Measurements from ENCODE around the gene TULP1. TPM values are rescaled to one million over a fixed set of nuclear protein-coding genes. Genes with fewer than 3 reads are reported as not detected.

TULP1 gene
- total and polyA plus RNA-seq, 8 donors = 5.4 to 11.9 (median 7.7) TPM; not detected in 2

GRCh38 chr6:35496036-35496840 is 16.5 kb downstream of the TULP1 start:
- TF ChIP-seq, protein P1, sequence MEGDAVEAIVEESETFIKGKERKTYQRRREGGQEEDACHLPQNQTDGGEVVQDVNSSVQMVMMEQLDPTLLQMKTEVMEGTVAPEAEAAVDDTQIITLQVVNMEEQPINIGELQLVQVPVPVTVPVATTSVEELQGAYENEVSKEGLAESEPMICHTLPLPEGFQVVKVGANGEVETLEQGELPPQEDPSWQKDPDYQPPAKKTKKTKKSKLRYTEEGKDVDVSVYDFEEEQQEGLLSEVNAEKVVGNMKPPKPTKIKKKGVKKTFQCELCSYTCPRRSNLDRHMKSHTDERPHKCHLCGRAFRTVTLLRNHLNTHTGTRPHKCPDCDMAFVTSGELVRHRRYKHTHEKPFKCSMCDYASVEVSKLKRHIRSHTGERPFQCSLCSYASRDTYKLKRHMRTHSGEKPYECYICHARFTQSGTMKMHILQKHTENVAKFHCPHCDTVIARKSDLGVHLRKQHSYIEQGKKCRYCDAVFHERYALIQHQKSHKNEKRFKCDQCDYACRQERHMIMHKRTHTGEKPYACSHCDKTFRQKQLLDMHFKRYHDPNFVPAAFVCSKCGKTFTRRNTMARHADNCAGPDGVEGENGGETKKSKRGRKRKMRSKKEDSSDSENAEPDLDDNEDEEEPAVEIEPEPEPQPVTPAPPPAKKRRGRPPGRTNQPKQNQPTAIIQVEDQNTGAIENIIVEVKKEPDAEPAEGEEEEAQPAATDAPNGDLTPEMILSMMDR (IDR thresholded peaks at IDR 0.05) = no peak
- peak in 1 of 4 donors; percentile 41 for DNase-seq
- H3K9me3 ChIP-seq = no peaks in the 10 kb centered on the region
- peak overlapping the region; percentile 59 to 72 for H3K4me3 ChIP-seq
- peaks cover 0 to 81% of the 10 kb centered on the region in 2 donors for H3K27me3 ChIP-seq
- H3K4me1 ChIP-seq = peaks cover 16 to 61% of the 10 kb centered on the region in 2 donors
- intact Hi-C loops (cut with DNase I) = no loop called here
- H3K36me3 ChIP-seq = no peaks in the 10 kb centered on the region
- peak overlapping the region; percentile 63 to 75 for H3K27ac ChIP-seq
- ATAC-seq = peak; percentile 52

DNA sequence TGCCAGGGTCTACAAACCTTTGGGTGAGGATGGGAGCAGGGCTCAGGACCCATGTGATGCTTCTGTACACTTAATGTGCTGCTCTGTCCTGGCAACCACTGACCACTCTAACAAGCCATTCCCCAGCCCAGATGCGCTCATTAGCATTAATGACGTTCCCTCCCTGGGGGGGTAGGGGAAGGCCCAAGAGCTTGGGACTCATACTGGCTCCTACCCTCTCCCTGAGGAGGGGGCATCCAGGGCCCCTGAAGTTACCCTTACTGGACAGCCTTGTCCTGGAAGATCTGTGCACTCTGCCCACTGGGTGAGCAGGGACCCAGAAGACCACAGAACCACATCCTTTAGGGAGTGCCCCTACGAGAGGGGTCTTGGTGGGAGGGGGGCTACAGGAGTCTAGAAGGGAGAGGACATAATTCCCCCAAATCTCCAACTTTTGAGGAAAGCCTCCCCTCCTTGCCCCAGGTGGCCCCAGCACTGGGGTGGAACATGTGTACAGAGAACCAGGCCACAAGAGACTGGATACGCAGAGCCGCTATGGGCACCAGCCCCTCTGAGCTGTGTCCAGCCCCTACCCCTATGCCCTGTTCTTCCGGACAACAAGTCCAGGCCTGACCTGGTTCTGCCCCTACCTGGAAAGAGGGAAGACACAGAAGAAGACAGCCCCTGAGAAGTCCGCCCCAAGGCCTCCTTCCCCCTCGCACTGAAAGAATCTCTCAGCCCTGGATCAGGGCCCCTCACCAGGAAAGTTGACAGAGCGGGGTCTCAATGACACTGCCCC is 17.2 kb downstream of the TULP1 start:
- H3K27ac ChIP-seq = peak overlapping the region; percentile 63 to 75
- peaks cover 16 to 63% of the 10 kb centered on the region in 2 donors for H3K4me1 ChIP-seq
- no peaks in the 10 kb centered on the region for H3K9me3 ChIP-seq
- H3K4me3 ChIP-seq = peak overlapping the region; percentile 59 to 72
- H3K27me3 ChIP-seq = peaks cover 0 to 81% of the 10 kb centered on the region in 2 donors
- no peaks in the 10 kb centered on the region for H3K36me3 ChIP-seq
- intact Hi-C loops (cut with DNase I) = no loop called here
- DNase-seq (no peak), ATAC-seq (no peak)
- TF ChIP-seq, protein P1 (IDR thresholded peaks at IDR 0.05) = no peak

GRCh38 chr6:35494161-35494563 is 18.5 kb downstream of the TULP1 start:
- DNase-seq = no peak
- ATAC-seq = no peak

DNA sequence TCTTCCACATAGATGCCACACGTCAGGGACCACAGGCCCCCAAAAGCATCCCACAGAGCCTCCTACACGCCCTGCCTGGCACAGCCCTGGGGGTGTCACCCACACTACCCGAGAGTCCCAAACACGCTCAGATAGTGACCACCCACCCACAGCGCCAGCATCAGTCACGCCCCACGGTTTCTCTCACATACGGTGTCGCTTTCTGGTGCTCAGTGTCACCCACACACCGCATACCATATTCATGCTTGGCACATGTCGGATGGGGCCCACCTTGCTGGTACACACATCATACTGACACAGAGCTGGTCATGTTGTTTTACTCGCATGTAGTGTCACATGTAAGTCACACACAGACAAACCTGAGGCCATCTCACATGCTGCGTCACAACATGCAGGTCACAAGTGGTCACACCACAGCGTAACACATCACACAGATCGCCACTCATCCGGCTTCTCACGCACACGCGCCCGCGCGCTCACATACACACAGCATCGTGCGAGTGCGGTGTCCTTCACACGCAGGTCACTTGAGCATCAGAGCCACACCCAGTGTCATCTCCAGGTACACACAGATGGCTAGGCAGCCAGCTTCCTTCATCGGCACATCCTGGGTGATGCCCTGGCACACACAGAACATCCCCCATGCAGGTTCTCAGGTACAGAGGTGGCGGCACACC is 19.3 kb downstream of the TULP1 start:
- Histone ChIP-seq H3K4me3 (no peak overlapping the region), H3K9me3 (no peaks in the 10 kb centered on the region), H3K27ac (no peak overlapping the region), H3K36me3 (no peaks in the 10 kb centered on the region), H3K27me3 (peaks cover 0 to 68% of the 10 kb centered on the region in 2 donors), H3K4me1 (peaks cover 16 to 77% of the 10 kb centered on the region in 2 donors)
- ATAC-seq = no peak
- intact Hi-C loops (cut with DNase I) = no loop called here
- DNase-seq = no peak
- TF ChIP-seq, protein P1 (IDR thresholded peaks at IDR 0.05) = no peak

More at GRCh38 chr6:35494161-35494563, 18.5 kb downstream of the TULP1 start:
- peaks cover 0 to 75% of the 10 kb centered on the region in 2 donors for H3K27me3 ChIP-seq
- TF ChIP-seq, protein P1 (IDR thresholded peaks at IDR 0.05) = no peak
- no peaks in the 10 kb centered on the region for H3K9me3 ChIP-seq
- H3K36me3 ChIP-seq = no peaks in the 10 kb centered on the region
- H3K27ac ChIP-seq = no peak overlapping the region
- H3K4me3 ChIP-seq = no peak overlapping the region
- intact Hi-C loops (cut with DNase I) = no loop called here
- H3K4me1 ChIP-seq = peaks cover 16 to 74% of the 10 kb centered on the region in 2 donors

Measured in left lung (tissue), 10 donors.